Nephron (organoid): ENCODE measurements around the gene FOXL1.

ENCODE experiments used
- H3K27ac Mint-ChIP-seq, 3 experiments: 2 replicates each; pipeline ENCODE4 v1.8.0; 2020; ENCODE audit warnings: mixed read lengths in 3 of 3, mild to moderate bottlenecking in 2 of 3, moderate library complexity in 1 of 3
- H3K27me3 Mint-ChIP-seq: 2 replicates; pipeline ENCODE4 v1.8.0; 2021; ENCODE audit warnings: low read depth, mild to moderate bottlenecking, moderate library complexity, mixed read lengths
- H3K36me3 Mint-ChIP-seq: 2 replicates; pipeline ENCODE4 v1.8.0; 2020; ENCODE audit warnings: low read depth, mixed read lengths
- H3K4me1 Mint-ChIP-seq: 2 replicates; pipeline ENCODE4 v1.8.0; 2020; ENCODE audit warnings: mixed read lengths
- H3K4me3 Mint-ChIP-seq, 3 experiments: 2 replicates each; pipeline ENCODE4 v1.8.0; 2020; ENCODE audit warnings: mild to moderate bottlenecking in 3 of 3, mixed read lengths in 3 of 3, moderate library complexity in 2 of 3
- H3K9me3 Mint-ChIP-seq: 2 replicates; pipeline ENCODE4 v1.8.0; 2020; ENCODE audit warnings: mixed read lengths
- TF ChIP-seq, protein P1 (sequence below), 3 experiments: fragments of 200-600 bp; sonication (generic); IDR thresholded peaks; one replicate each; pipeline ENCODE4 v1.5.0; 2021; ENCODE audit warnings: antibody characterized with exemption in 3 of 3; ENCODE audit not compliant: unreplicated experiment in 3 of 3

Gene FOXL1

DNA sequence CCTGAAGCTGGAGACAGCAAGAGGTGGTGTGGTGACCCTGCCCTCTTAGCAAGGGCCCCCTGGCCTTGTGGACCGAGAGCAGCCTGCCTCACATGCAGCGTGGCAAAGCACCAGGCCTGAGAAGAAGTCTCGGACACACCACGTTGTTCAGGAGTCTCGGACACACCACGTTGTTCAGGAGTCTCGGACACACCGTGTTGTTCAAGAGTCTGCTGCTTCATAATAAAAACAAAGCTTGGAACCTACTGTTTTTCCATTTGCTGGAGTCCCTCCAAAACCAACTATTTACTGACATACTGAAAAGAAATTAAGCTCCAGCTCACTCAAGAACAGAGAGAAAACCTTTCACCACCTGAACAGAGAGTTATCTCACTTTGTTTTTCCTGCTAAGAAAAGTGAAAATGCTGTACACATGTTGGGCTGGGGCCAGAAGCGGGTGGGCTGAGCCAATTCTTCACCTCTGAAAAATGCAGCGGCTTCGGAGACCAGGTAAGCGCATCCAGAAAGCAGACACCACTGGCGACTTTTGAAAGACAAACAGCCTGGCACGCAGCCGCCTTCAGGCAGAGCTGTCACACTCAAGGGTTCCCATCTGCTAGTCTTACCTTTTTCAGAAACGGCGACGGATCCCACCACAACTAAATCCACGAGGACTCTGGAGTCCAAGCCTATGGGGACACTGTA, 32.3 kb upstream of the FOXL1 start:
- Mint-ChIP-seq H3K9me3 (no peaks in the 10 kb centered on the region), H3K4me1 (no peaks in the 10 kb centered on the region), H3K27me3 (peaks cover 61% of the 10 kb centered on the region), H3K27ac (no peak overlapping the region), H3K36me3 (peaks cover 24% of the 10 kb centered on the region), H3K4me3 (no peak overlapping the region)
- TF ChIP-seq, protein P1, sequence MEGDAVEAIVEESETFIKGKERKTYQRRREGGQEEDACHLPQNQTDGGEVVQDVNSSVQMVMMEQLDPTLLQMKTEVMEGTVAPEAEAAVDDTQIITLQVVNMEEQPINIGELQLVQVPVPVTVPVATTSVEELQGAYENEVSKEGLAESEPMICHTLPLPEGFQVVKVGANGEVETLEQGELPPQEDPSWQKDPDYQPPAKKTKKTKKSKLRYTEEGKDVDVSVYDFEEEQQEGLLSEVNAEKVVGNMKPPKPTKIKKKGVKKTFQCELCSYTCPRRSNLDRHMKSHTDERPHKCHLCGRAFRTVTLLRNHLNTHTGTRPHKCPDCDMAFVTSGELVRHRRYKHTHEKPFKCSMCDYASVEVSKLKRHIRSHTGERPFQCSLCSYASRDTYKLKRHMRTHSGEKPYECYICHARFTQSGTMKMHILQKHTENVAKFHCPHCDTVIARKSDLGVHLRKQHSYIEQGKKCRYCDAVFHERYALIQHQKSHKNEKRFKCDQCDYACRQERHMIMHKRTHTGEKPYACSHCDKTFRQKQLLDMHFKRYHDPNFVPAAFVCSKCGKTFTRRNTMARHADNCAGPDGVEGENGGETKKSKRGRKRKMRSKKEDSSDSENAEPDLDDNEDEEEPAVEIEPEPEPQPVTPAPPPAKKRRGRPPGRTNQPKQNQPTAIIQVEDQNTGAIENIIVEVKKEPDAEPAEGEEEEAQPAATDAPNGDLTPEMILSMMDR (IDR thresholded peaks at IDR 0.05; ENCODE audit: unreplicated experiment in 3 of 3) = no peak

DNA sequence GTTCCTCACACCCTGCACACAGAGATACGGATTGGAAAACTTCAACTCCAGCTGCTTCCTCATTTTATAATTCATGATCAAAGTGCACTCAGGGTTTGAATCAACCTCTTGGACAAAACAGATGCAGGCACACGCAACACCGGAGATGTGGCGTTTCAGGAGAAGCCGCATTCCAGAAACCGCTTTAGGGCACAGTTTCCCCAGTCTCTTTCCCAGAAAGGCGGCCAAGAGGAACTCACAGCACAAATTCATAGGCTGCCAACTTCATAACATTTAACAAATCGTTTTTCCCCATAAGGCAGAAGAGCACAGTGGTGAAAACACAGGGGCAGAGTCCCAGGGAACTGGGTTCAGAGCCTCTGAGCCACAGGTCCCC, 31.7 kb upstream of the FOXL1 start:
- Mint-ChIP-seq H3K9me3 (no peaks in the 10 kb centered on the region), H3K27ac (no peak overlapping the region), H3K4me3 (no peak overlapping the region), H3K4me1 (no peaks in the 10 kb centered on the region), H3K36me3 (peaks cover 24% of the 10 kb centered on the region), H3K27me3 (peaks cover 63% of the 10 kb centered on the region)
- TF ChIP-seq, protein P1 (IDR thresholded peaks at IDR 0.05; ENCODE audit: unreplicated experiment in 3 of 3) = no peak

DNA sequence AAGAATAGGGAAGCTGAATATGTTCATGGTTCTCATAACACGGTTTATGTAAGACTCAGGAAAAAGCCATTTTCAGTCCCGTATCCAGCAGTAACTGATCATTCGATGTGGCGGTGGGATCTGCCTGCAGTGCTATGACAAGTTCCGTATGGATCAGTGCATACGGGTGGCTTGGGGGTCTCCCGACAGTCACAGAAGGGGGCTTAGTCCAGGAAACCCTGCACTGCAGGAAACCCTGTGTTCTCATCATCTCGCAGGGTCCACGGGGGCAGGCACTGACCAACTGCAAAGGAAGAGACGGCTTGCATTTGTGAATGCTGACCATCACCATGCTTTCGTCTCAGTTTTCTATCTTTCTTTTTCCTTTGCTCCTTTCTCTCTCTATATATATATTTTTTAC, 31.1 kb upstream of the FOXL1 start:
- H3K9me3 Mint-ChIP-seq = no peaks in the 10 kb centered on the region
- peaks cover 24% of the 10 kb centered on the region for H3K36me3 Mint-ChIP-seq
- peaks cover 66% of the 10 kb centered on the region for H3K27me3 Mint-ChIP-seq
- H3K4me1 Mint-ChIP-seq = peaks cover 2% of the 10 kb centered on the region
- no peak overlapping the region for H3K4me3 Mint-ChIP-seq
- no peak overlapping the region for H3K27ac Mint-ChIP-seq
- TF ChIP-seq, protein P1 (IDR thresholded peaks at IDR 0.05; ENCODE audit: unreplicated experiment in 3 of 3) = no peak

DNA sequence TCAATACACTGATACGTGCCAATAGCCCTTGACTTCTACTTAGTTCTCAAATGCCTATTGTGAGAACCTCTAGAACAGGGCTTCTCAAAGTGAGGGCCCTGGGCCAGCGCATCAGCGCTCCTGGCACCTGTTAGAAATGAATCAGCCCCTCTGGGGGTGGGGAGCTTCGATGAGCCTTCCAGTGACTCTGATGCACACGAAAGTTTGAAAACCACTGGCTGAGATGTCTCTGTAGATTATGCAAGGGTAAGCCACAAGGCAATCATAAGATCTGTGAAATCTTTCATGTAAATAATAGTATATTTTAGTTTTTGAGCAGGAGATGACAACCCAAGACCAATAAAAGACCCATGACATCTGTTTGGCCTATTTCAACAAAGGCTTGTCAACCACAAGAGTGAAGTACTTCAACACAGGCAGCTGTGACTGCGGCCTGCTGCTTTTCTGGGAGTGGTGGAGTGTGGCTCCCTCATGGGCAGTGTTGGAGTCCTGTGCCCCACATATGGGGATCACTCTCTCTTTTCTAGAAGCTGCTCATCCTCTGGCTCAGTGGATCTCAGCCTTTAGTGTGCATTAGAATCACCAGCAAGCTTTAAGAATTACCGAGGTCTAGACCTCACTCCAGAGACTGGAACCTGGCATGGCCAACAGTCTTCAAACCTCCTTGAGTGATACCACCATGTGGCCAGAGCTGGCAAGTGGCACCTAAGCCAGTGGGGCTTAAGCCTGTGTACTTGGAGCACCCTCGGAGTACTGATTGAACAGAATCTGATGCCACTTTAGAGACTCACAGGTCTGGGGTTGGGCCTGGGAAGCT, 29.1 kb upstream of the FOXL1 start:
- TF ChIP-seq, protein P1 (IDR thresholded peaks at IDR 0.05; ENCODE audit: unreplicated experiment in 3 of 3) = no peak
- Mint-ChIP-seq H3K4me3 (no peak overlapping the region), H3K9me3 (peaks cover 3% of the 10 kb centered on the region), H3K4me1 (peaks cover 7% of the 10 kb centered on the region), H3K36me3 (peaks cover 13% of the 10 kb centered on the region), H3K27ac (no peak overlapping the region), H3K27me3 (peaks cover 59% of the 10 kb centered on the region)

DNA sequence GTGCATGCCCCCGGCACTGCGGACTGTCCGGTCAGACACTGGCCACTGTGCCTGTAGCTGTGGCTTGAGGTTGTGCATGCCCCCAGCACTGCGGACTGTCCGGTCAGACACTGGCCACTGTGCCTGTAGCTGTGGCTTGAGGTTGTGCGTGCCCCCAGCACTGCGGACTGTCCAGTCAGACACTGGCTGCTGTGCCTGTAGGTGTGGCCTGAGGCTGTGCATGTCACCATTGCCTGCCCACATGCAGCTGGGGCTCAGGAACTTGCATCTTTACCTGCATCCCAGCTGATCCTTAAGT, 28.5 kb upstream of the FOXL1 start:
- Mint-ChIP-seq H3K27ac (no peak overlapping the region), H3K4me3 (no peak overlapping the region), H3K9me3 (peaks cover 3% of the 10 kb centered on the region), H3K4me1 (peaks cover 7% of the 10 kb centered on the region), H3K27me3 (peaks cover 56% of the 10 kb centered on the region), H3K36me3 (peaks cover 8% of the 10 kb centered on the region)
- TF ChIP-seq, protein P1 (IDR thresholded peaks at IDR 0.05; ENCODE audit: unreplicated experiment in 3 of 3) = no peak

DNA sequence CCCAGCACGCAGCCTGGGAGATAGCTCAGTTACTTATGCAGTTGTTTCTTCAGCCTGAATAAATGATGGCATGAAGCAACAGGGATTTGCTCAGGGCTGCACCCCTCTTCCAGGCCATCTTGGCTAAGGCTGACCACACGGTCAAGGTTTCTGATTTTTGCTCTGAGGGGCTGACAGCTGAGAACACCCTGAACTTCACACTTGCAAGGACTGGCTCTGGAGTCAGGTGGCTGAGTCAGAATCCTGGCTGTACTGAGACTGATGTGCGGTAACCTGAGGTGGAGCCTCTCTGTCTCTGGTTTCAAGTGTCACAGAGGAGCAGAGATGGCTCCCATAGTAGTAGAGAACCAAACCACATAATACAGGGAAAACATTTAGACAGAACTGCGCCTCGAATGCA, 28.1 kb upstream of the FOXL1 start:
- TF ChIP-seq, protein P1 (IDR thresholded peaks at IDR 0.05; ENCODE audit: unreplicated experiment in 3 of 3) = no peak
- peaks cover 3% of the 10 kb centered on the region for H3K9me3 Mint-ChIP-seq

More for the DNA sequence above, 28.1 kb upstream of the FOXL1 start:
- no peak overlapping the region for H3K4me3 Mint-ChIP-seq
- H3K36me3 Mint-ChIP-seq = peaks cover 5% of the 10 kb centered on the region
- no peak overlapping the region for H3K27ac Mint-ChIP-seq
- peaks cover 51% of the 10 kb centered on the region for H3K27me3 Mint-ChIP-seq
- H3K4me1 Mint-ChIP-seq = peaks cover 7% of the 10 kb centered on the region
